K562 (cell line): Measurements from ENCODE around the gene SPOUT1. TPM values are rescaled to one million over a fixed set of nuclear protein-coding genes. Genes with fewer than 3 reads are reported as not detected.

Source experiments
- HNRNPUL1 ChIP-seq: fragments of 200-400 bp; formaldehyde crosslinking; IDR thresholded peaks from 2 replicates; pipeline ENCODE4 v1.6.1; 2017; ENCODE audit warnings: low read length
- ILF3 ChIP-seq: fragments of 450-650 bp; IDR thresholded peaks from 2 replicates; pipeline ENCODE4 v1.6.1; 2018; ENCODE audit warnings: antibody characterized with exemption, mild to moderate bottlenecking, moderate library complexity, borderline replicate concordance
- MEIS2 ChIP-seq: fragments of 450-650 bp; IDR thresholded peaks from 2 replicates; pipeline ENCODE4 v1.6.1; 2014; ENCODE audit warnings: mild to moderate bottlenecking; ENCODE audit not compliant: partially characterized antibody
- RCOR1 ChIP-seq, 2 experiments: IDR thresholded peaks; 2 replicates each; pipeline ENCODE4 v1.6.1; 2012; ENCODE audit warnings: low read depth in 2 of 2, low read length in 2 of 2, borderline replicate concordance in 1 of 2, improper control_type of control experiment in 1 of 2
- SMAD4 ChIP-seq: fragments of 250-450 bp; sonication (Bioruptor Pico); conservative IDR thresholded peaks from 2 replicates; pipeline ENCODE4 v1.8.0; 2021; ENCODE audit warnings: inconsistent platforms, mild to moderate bottlenecking, moderate library complexity
- SRSF7 ChIP-seq: fragments of 200-400 bp; formaldehyde crosslinking; optimal IDR thresholded peaks from 2 replicates; pipeline ENCODE3; 2017; ENCODE audit warnings: mild to moderate bottlenecking, low read depth, low read length
- polyA plus RNA-seq, 8 experiments: library from polyadenylated mRNA; depleted of rRNA in 4 of 8; stranded (reverse) in 5 of 8; unstranded in 3 of 8; fragments of >200 nt; fragmentation: Nextera tagmentation in 2 of 8; fragmentation: Illumina TruSeq in 1 of 8; extraction: Ambion mirVana in 2 of 8; extraction: Trizol in 1 of 8; gene quantifications; 2 replicates each; pipeline versions ENCODE4 v1.2.1 to v1.2.3, GENCODE V29; 2011 to 2014; ENCODE audit warnings: inconsistent platforms in 1 of 8, missing spikeins in 1 of 8
- total RNA-seq, 7 experiments: library from RNA; depleted of rRNA in 6 of 7; stranded (reverse); fragments of >200 nt in 6 of 7; fragmentation: Illumina TruSeq in 2 of 7; extraction: Trizol in 2 of 7; gene quantifications; 2 replicates each; pipeline versions ENCODE4 v1.2.1 to v1.2.3, GENCODE V29; 2011 to 2021; ENCODE audit warnings: low replicate concordance in 1 of 7
- TF ChIP-seq, protein P1 (sequence below), 2 experiments: fragments of 150-350 bp in 1 of 2; IDR thresholded peaks; 2 replicates each; pipeline ENCODE4 v1.6.1; 2012 to 2016; ENCODE audit warnings: low read depth in 2 of 2, low read length in 2 of 2, mild to moderate bottlenecking in 1 of 2, moderate library complexity in 1 of 2
- TF ChIP-seq, protein P2 (sequence below): IDR thresholded peaks from 3 replicates; pipeline ENCODE4 v1.6.1; 2011; ENCODE audit warnings: borderline replicate concordance, mild to moderate bottlenecking, moderate library complexity; ENCODE audit not compliant: insufficient read length; ENCODE audit errors: extremely low read depth

The SPOUT1 gene
- total and polyA plus RNA-seq, 9 of the 15 experiments (the other 6 are each of a cell fraction or from before 2014, with no cell fraction given), result 10.6 to 121 (median 37.4) TPM

DNA sequence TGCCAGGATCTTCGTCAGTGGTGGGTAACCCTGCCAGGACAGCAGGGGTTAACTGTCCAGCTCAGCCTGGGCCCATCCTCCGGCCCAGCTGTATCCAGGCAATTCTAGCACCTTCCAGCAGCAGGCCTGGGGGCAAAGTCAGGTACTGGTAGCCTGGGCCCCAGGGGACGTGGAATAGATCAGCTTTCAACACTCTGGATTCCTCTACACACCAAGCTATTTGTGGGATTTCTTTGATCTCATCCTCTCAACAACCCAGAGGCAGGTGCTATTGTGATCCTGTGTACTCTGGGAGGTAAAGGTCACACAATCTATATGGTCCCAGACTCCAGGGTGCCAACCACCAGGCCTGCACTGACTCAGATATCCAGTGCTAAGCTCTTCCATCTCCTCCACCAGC is 8.7 kb upstream of the SPOUT1 start (continued):
- TF ChIP-seq, protein P1, sequence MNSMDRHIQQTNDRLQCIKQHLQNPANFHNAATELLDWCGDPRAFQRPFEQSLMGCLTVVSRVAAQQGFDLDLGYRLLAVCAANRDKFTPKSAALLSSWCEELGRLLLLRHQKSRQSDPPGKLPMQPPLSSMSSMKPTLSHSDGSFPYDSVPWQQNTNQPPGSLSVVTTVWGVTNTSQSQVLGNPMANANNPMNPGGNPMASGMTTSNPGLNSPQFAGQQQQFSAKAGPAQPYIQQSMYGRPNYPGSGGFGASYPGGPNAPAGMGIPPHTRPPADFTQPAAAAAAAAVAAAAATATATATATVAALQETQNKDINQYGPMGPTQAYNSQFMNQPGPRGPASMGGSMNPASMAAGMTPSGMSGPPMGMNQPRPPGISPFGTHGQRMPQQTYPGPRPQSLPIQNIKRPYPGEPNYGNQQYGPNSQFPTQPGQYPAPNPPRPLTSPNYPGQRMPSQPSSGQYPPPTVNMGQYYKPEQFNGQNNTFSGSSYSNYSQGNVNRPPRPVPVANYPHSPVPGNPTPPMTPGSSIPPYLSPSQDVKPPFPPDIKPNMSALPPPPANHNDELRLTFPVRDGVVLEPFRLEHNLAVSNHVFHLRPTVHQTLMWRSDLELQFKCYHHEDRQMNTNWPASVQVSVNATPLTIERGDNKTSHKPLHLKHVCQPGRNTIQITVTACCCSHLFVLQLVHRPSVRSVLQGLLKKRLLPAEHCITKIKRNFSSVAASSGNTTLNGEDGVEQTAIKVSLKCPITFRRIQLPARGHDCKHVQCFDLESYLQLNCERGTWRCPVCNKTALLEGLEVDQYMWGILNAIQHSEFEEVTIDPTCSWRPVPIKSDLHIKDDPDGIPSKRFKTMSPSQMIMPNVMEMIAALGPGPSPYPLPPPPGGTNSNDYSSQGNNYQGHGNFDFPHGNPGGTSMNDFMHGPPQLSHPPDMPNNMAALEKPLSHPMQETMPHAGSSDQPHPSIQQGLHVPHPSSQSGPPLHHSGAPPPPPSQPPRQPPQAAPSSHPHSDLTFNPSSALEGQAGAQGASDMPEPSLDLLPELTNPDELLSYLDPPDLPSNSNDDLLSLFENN (IDR thresholded peaks at IDR 0.05; ENCODE audit: low read depth in 2 of 2, low read length in 2 of 2), result no peak
- no peak for TF ChIP-seq SMAD4 (CRISPR knock-in tag)
- TF ChIP-seq HNRNPUL1, result no peak
- no peak for TF ChIP-seq RCOR1 (IDR thresholded peaks at IDR 0.05; ENCODE audit: borderline replicate concordance in 1 of 2, low read depth in 2 of 2, low read length in 2 of 2)
- no peak for TF ChIP-seq MEIS2
- TF ChIP-seq ILF3, result no peak
- TF ChIP-seq, protein P2, sequence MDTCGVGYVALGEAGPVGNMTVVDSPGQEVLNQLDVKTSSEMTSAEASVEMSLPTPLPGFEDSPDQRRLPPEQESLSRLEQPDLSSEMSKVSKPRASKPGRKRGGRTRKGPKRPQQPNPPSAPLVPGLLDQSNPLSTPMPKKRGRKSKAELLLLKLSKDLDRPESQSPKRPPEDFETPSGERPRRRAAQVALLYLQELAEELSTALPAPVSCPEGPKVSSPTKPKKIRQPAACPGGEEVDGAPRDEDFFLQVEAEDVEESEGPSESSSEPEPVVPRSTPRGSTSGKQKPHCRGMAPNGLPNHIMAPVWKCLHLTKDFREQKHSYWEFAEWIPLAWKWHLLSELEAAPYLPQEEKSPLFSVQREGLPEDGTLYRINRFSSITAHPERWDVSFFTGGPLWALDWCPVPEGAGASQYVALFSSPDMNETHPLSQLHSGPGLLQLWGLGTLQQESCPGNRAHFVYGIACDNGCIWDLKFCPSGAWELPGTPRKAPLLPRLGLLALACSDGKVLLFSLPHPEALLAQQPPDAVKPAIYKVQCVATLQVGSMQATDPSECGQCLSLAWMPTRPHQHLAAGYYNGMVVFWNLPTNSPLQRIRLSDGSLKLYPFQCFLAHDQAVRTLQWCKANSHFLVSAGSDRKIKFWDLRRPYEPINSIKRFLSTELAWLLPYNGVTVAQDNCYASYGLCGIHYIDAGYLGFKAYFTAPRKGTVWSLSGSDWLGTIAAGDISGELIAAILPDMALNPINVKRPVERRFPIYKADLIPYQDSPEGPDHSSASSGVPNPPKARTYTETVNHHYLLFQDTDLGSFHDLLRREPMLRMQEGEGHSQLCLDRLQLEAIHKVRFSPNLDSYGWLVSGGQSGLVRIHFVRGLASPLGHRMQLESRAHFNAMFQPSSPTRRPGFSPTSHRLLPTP, result no peak
- TF ChIP-seq SRSF7, result no peak
